RWPE2 (cell line): ENCODE measurements around the gene MYLK4.

Experiments used
- ATAC-seq: fragments of 200-7000 bp; cut with Tn5 transposase; 3 replicates; pipeline ENCODE4 v1.9.1; 2021; ENCODE audit warnings: low read depth
- DNase-seq: peaks from one replicate; pipeline ENCODE4 v3.0.0-alpha.2; 2020; ENCODE audit warnings: low spot score
- H3K27ac ChIP-seq: fragments of 450-650 bp; 2 replicates; pipeline ENCODE4 v1.5.1; 2017; ENCODE audit warnings: mild to moderate bottlenecking; ENCODE audit not compliant: poor library complexity, severe bottlenecking
- H3K27me3 ChIP-seq: fragments of 250-450 bp; sonication (Bioruptor Pico); 2 replicates; pipeline ENCODE4 v1.5.1; 2021; ENCODE audit warnings: mild to moderate bottlenecking, moderate library complexity; ENCODE audit not compliant: insufficient read depth, poor library complexity, severe bottlenecking
- H3K36me3 ChIP-seq: fragments of 250-450 bp; sonication (Bioruptor Pico); 2 replicates; pipeline ENCODE4 v1.5.1; 2020; ENCODE audit warnings: low read depth, mild to moderate bottlenecking, moderate library complexity
- H3K4me1 ChIP-seq: fragments of 250-450 bp; sonication (Bioruptor Pico); 2 replicates; pipeline ENCODE4 v1.5.1; 2021; ENCODE audit warnings: mild to moderate bottlenecking, moderate library complexity; ENCODE audit not compliant: insufficient read depth, poor library complexity, severe bottlenecking
- H3K4me3 ChIP-seq: fragments of 250-450 bp; sonication (Bioruptor Pico); 2 replicates; pipeline ENCODE4 v1.5.1; 2021; ENCODE audit warnings: mild to moderate bottlenecking, moderate library complexity; ENCODE audit not compliant: severe bottlenecking
- H3K9me3 ChIP-seq: fragments of 250-450 bp; sonication (Bioruptor Pico); 2 replicates; pipeline ENCODE4 v1.5.1; 2021; ENCODE audit warnings: mild to moderate bottlenecking, moderate library complexity; ENCODE audit not compliant: severe bottlenecking
- TF ChIP-seq, protein P1 (sequence below): fragments of 450-650 bp; IDR thresholded peaks from one replicate; pipeline ENCODE4 v1.5.1; 2017; ENCODE audit warnings: mild to moderate bottlenecking, moderate library complexity; ENCODE audit not compliant: poor library complexity, severe bottlenecking

The MYLK4 gene

GRCh38 chr6:2614155-2614554 is 136.6 kb downstream of the MYLK4 start:
- Histone ChIP-seq H3K27ac (no peak overlapping the region), H3K4me3 (no peak overlapping the region), H3K9me3 (no peaks in the 10 kb centered on the region), H3K36me3 (no peaks in the 10 kb centered on the region), H3K4me1 (no peaks in the 10 kb centered on the region), H3K27me3 (no peaks in the 10 kb centered on the region)
- TF ChIP-seq, protein P1, sequence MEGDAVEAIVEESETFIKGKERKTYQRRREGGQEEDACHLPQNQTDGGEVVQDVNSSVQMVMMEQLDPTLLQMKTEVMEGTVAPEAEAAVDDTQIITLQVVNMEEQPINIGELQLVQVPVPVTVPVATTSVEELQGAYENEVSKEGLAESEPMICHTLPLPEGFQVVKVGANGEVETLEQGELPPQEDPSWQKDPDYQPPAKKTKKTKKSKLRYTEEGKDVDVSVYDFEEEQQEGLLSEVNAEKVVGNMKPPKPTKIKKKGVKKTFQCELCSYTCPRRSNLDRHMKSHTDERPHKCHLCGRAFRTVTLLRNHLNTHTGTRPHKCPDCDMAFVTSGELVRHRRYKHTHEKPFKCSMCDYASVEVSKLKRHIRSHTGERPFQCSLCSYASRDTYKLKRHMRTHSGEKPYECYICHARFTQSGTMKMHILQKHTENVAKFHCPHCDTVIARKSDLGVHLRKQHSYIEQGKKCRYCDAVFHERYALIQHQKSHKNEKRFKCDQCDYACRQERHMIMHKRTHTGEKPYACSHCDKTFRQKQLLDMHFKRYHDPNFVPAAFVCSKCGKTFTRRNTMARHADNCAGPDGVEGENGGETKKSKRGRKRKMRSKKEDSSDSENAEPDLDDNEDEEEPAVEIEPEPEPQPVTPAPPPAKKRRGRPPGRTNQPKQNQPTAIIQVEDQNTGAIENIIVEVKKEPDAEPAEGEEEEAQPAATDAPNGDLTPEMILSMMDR = no peak
- ATAC-seq (no peak), DNase-seq (no peak)
